Amygdala (tissue), 56 donors: ENCODE measurements around the gene LIX1L.

Experiments
- DNase-seq, 56 donors: peaks; one replicate each; lab custom pipeline; 2025; lab: John Stamatoyannopoulos, UW

Gene LIX1L

GRCh38 chr1:145906954-145907753 is 50.7 kb downstream of the LIX1L start:
- no peak for DNase-seq

- no peak for DNase-seq
Measured at GRCh38 chr1:145901312-145902021, 56.4 kb downstream of the LIX1L start.

- no peak for DNase-seq
Measured at GRCh38 chr1:145898756-145899155, 59.1 kb downstream of the LIX1L start.

GRCh38 chr1:145897969-145898368 is 59.8 kb downstream of the LIX1L start:
- DNase-seq, result no peak

- DNase-seq, result no peak
Measured at GRCh38 chr1:145895471-145895870, 62.3 kb downstream of the LIX1L start.

- no peak for DNase-seq
Measured at GRCh38 chr1:145893306-145894055, 64.3 kb downstream of the LIX1L start.

- peak in 3 of 56 donors; percentile 29 to 34 (median 32) for DNase-seq
Measured at GRCh38 chr1:145892486-145893087, 65.2 kb downstream of the LIX1L start.

- DNase-seq, result peak in 55 of 56 donors; percentile 30 to 95 (median 79)
Measured at GRCh38 chr1:145891587-145892485, 66.0 kb downstream of the LIX1L start.

GRCh38 chr1:145891143-145891542 is 66.7 kb downstream of the LIX1L start:
- DNase-seq, result no peak

GRCh38 chr1:145889722-145890121 is 68.1 kb downstream of the LIX1L start:
- no peak for DNase-seq

- DNase-seq, result no peak
Measured at GRCh38 chr1:145887631-145888030, 70.2 kb downstream of the LIX1L start.

- DNase-seq, result peak in 1 of 56 donors; percentile 7
Measured at GRCh38 chr1:145886816-145887215, 71.0 kb downstream of the LIX1L start.

GRCh38 chr1:145886390-145886789 is 71.4 kb downstream of the LIX1L start:
- DNase-seq, result no peak

GRCh38 chr1:145885738-145886287 is 72.0 kb downstream of the LIX1L start, which contains the start of gene ANKRD35:
Gene ANKRD35 (minus strand): TSS chr1:145885866. CDS start chr1:145885758, 108 bp downstream.
- peak in 54 of 56 donors; percentile 18 to 95 (median 72) for DNase-seq

GRCh38 chr1:145884675-145885074 is 73.1 kb downstream of the LIX1L start:
- DNase-seq, result no peak
